Left ventricle myocardium inferior (tissue), 1 donor: ENCODE results near the gene TMEM248. TPM values are rescaled to one million over a fixed set of nuclear protein-coding genes. Genes with fewer than 3 reads are reported as not detected.

Experiments
- DNase-seq: peaks from one replicate; pipeline ENCODE4 v3.0.0-alpha.2; 2020
- H3K27ac ChIP-seq: fragments of 200-600 bp; replicated peaks from 2 replicates; pipeline ENCODE4 v1.8.0; 2021
- H3K27me3 ChIP-seq: fragments of 200-600 bp; 2 replicates; pipeline ENCODE4 v1.8.0; 2021; ENCODE audit warnings: low read depth
- H3K36me3 ChIP-seq: fragments of 200-600 bp; 2 replicates; pipeline ENCODE4 v1.8.0; 2021
- H3K4me1 ChIP-seq: fragments of 200-600 bp; 2 replicates; pipeline ENCODE4 v1.8.0; 2021
- H3K4me3 ChIP-seq: fragments of 200-600 bp; 2 replicates; pipeline ENCODE4 v1.8.0; 2021; ENCODE audit warnings: mild to moderate bottlenecking, moderate library complexity
- H3K9me3 ChIP-seq: fragments of 200-600 bp; replicated peaks from 2 replicates; pipeline ENCODE4 v1.8.0; 2021
- CTCF ChIP-seq: fragments of 200-600 bp; IDR thresholded peaks from 2 replicates; pipeline ENCODE4 v1.8.0; 2021; ENCODE audit warnings: antibody characterized with exemption, mild to moderate bottlenecking, borderline replicate concordance
- intact Hi-C: fragments of 100-400 bp; cut with micrococcal nuclease; formaldehyde crosslinking; loops from one replicate; pipeline ENCODE4 v1.11.0; 2022
- total RNA-seq: library from RNA; stranded (reverse); fragmentation: NEBNext Ultra II Directional; extraction: Animal tissue kit (Norgen Biotek cat#: 25700); gene quantifications from one replicate; pipeline ENCODE4 v1.2.1, GENCODE V29; 2021
- donor health status: DM: no; HTN: yes; CAD: no; lungs with severe emphysema.

Gene TMEM248
- total RNA-seq, 1 donor from 2014 or later: 41.4 TPM

- intact Hi-C loops: no loop called here
- Histone ChIP-seq H3K27me3 (no peaks in the 10 kb centered on the region), H3K27ac (no peak overlapping the region), H3K9me3 (no peaks in the 10 kb centered on the region), H3K4me1 (peaks cover 63% of the 10 kb centered on the region), H3K36me3 (no peaks in the 10 kb centered on the region), H3K4me3 (no peak overlapping the region)
- no peak for TF ChIP-seq CTCF
- DNase-seq: no peak
These were observed 8.9 kb downstream of the TMEM248 start for GRCh38 chr7:66929935-66930334.

- Histone ChIP-seq H3K4me1 (peaks cover 59% of the 10 kb centered on the region), H3K27me3 (no peaks in the 10 kb centered on the region), H3K36me3 (no peaks in the 10 kb centered on the region), H3K4me3 (no peak overlapping the region), H3K9me3 (no peaks in the 10 kb centered on the region), H3K27ac (no peak overlapping the region)
- no peak for TF ChIP-seq CTCF
- no peak for DNase-seq
- intact Hi-C loops: no loop called here
These were observed 9.3 kb downstream of the TMEM248 start for GRCh38 chr7:66930341-66930740.

- H3K9me3 ChIP-seq: peaks cover 7% of the 10 kb centered on the region
- intact Hi-C loops: no loop called here
- no peak overlapping the region for H3K4me3 ChIP-seq
These were observed 12.4 kb downstream of the TMEM248 start for GRCh38 chr7:66933469-66933868.

GRCh38 chr7:66937940-66938339 is 16.9 kb downstream of the TMEM248 start:
- intact Hi-C loops: no loop called here
- no peak overlapping the region for H3K27ac ChIP-seq
- no peak for TF ChIP-seq CTCF
- H3K27me3 ChIP-seq: no peaks in the 10 kb centered on the region
- peaks cover 11% of the 10 kb centered on the region for H3K4me1 ChIP-seq
- DNase-seq: no peak
- peaks cover 19% of the 10 kb centered on the region for H3K36me3 ChIP-seq
- H3K9me3 ChIP-seq: peaks cover 7% of the 10 kb centered on the region
- no peak overlapping the region for H3K4me3 ChIP-seq

More at GRCh38 chr7:66933469-66933868, 12.4 kb downstream of the TMEM248 start:
- no peak overlapping the region for H3K27ac ChIP-seq
- no peak for TF ChIP-seq CTCF
- H3K27me3 ChIP-seq: no peaks in the 10 kb centered on the region
- H3K36me3 ChIP-seq: peaks cover 2% of the 10 kb centered on the region
- DNase-seq: no peak
- peaks cover 40% of the 10 kb centered on the region for H3K4me1 ChIP-seq

GRCh38 chr7:66939325-66939724 is 18.3 kb downstream of the TMEM248 start:
- DNase-seq: no peak
- peaks cover 33% of the 10 kb centered on the region for H3K36me3 ChIP-seq
- no peak for TF ChIP-seq CTCF
- peaks cover 11% of the 10 kb centered on the region for H3K4me1 ChIP-seq
- peaks cover 7% of the 10 kb centered on the region for H3K9me3 ChIP-seq
- intact Hi-C loops: no loop called here
- no peak overlapping the region for H3K27ac ChIP-seq
- no peak overlapping the region for H3K4me3 ChIP-seq
- no peaks in the 10 kb centered on the region for H3K27me3 ChIP-seq

GRCh38 chr7:66946545-66946944 is 25.5 kb downstream of the TMEM248 start:
- H3K4me1 ChIP-seq: peaks cover 6% of the 10 kb centered on the region
- H3K27me3 ChIP-seq: no peaks in the 10 kb centered on the region
- no peak for DNase-seq
- no peaks in the 10 kb centered on the region for H3K9me3 ChIP-seq
- no peak overlapping the region for H3K4me3 ChIP-seq
- H3K27ac ChIP-seq: no peak overlapping the region
- no peak for TF ChIP-seq CTCF
- intact Hi-C loops: no loop called here
- peaks cover 96% of the 10 kb centered on the region for H3K36me3 ChIP-seq
